GM19023 (cell line): ENCODE measurements around the gene HTT-AS.
"Not testable (repeated sequence)": the region's sequence is repeated elsewhere in the genome, so short reads cannot be mapped to it uniquely, and the experiment has no call there.

Experiments
- ATAC-seq: cut with Tn5 transposase; IDR thresholded peaks from one replicate; pipeline ENCODE4 v1.9.1; 2021; ENCODE audit warnings: mild to moderate bottlenecking, moderate library complexity; ENCODE audit not compliant: unreplicated experiment

The HTT-AS gene

DNA sequence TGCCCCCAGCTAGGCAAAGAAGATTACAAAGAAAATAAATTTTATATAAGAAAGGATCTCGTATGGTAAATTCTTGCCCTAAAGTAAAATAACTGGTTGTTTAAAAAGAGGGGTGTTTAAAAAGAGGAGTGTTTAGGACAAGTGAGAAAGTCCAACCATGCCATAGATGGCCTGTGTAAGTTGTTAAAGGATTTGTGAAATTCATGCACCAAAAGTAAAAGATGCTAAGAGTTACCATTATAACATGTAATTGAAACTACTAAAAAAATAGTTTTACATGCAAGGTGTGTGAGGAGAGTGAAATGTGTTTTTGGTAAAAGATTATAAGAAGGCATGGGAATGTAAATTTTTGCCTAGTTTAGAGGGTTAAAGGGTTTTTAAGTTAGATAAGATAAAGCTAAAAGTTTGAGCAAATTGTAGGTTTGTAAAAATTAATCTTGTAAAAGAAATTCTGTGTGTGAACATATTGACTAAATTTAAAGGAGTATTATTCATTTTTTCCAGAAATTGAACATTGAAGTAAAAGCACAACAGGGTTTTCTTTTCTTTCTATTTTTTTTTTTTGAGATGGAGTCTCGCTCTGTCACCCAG, 20.1 kb downstream of the HTT-AS start:
- ATAC-seq: no peak

DNA sequence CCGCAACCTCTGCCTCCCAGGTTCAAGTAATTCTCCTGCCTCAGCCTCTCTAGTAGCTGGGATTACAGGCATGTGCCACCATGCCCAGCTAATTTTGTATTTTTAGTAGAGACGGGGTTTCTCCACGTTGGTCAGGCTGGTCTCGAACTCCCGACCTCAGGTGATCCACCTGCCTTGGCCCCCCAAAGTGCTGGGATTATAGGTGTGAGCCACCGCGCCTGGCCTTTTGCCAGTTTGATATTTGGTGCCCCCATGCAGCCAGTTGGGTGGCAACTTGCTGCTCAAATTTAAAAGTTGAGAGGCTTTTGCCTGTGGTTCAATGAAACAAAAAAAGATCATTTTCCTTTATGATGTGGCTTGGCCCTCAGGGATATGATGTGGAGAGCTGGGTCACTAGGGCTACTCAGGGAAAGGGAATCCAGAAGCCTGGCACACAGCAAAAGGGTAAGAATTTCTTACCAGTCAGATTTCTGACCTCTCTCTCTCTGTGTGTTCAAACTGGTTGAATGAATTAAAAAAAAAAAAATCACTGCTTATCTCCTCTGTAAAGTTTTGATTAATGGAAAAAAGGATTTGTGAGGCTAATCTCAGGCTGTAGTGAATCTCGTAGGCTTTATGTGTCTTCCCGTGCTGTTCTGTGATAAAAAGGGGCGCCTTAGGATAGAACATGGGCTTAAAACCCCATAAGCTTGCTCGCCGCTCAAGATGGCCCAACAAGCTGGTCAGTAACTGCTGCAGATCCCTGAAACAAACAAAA, 23.0 kb downstream of the HTT-AS start:
- ATAC-seq: not testable (repeated sequence)

DNA sequence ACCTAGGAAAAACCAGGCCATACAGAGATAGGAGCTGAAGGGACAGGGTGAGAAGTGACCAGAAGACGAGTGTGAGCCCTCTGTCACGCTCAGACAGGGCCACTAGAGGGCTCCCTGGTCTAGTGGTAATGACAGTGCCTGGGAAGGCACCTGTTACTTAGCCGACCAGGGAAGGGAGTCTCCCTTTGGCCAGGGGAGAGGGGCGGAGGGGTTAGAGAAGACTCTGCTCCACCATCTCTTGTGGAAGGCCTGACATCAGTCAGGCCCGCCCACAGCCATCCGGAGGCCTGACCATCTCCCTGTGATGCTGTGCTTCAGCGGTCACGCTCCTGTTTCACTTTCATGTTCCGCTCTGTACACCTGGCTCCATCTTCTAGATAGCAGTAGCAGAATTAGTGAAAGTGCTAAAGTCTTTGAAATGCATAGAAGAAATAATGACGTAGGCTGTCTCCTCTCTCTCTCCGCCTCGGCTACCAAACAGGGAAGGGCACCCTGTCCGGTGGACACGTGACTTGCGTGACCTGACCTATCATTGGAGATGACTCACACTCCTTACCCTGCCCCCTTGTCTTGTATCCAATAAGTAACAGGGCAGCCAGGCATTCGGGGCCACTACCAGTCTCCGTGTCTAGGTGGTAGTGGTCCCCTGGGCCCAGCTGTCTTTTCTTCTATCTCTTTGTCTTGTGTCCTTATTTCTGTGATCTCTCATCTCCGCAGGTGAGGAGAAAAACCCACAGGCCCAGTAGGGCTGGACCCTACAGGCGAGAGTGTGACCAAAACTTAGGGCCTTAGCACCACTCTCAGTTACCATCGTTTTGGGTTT, 26.7 kb downstream of the HTT-AS start:
- peak; percentile 94 for ATAC-seq

DNA sequence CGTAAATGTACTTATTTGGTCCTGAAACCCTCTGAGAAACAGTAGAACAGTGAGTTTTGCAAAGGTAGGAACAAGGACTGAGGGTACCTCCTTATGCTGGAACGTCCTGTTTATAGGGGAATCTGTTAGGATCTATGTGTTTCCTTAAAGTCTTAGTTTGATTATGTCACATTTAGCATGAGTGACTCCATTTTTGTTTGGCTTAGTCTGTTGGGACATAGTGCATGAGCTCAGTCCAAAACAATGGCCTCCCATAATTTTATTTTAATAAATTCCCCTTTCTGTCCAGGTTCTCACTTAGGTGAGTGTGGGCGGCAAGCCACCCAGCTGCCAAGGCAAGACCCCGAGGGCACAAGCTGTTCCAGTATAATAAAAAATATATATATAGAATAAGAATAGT, 27.7 kb downstream of the HTT-AS start:
- ATAC-seq: no peak

DNA sequence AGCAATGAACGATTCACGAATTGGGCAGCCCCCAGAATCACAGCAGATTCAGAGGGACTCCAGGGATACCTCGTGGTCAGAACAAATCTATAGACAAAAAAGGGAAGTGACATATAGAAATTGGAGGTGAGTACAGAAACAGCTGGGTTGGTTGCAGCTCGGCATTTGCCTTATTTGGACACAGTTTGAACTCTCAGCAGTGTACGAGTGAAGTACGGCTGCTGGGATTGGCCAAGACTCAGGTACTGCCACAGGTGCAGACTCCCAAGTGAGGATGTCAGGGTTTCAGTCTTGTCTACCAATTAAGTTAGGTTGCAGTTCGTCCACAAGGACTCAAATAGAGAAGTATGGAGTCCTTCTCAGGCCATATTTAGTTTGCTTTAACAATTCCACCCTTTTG, 28.2 kb downstream of the HTT-AS start:
- no peak for ATAC-seq

DNA sequence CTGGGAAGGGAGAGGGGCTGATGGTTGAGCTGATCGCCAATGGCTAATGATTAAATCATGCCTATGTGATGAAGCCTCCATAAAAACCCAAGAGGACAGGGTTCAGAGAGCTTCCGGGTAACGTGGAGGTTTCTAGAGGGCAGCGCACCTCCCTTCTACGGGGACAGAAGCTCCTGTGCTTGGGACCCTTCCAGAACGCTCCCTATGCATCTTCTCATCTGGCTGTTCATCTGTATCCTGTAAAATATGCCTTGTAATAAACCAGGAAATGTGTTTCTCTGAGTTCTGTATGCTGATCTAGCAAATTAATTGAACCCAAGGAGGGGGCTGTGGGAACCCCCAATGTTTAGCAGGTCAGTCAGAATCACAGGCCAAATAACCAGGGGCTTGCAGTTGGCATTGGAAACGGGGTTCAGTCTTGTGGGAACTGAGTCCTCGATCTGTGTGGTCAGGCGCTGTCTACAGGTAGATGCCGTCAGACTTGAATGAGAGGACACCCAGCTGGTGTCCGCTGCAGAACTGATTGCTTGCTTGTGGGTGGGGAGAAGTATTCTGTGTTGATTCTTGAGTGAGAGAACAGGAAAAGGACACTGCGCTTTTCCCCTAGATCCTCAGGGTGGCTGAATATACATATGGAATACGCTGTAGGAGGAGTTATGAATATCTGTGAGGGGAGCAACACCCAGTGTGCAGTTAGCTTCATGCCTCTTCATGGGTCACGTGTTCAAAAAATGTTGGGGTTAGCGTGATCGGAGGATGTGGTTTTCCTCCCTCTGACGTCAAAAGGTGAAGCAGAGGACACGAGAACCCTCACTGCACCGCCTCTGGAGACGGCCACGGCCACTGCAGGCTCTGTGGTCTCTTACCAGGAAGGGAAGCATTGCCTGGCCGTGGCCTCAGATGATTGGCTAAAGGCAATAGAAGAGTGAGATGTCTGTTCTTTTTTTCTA, 29.2 kb downstream of the HTT-AS start:
- no peak for ATAC-seq

DNA sequence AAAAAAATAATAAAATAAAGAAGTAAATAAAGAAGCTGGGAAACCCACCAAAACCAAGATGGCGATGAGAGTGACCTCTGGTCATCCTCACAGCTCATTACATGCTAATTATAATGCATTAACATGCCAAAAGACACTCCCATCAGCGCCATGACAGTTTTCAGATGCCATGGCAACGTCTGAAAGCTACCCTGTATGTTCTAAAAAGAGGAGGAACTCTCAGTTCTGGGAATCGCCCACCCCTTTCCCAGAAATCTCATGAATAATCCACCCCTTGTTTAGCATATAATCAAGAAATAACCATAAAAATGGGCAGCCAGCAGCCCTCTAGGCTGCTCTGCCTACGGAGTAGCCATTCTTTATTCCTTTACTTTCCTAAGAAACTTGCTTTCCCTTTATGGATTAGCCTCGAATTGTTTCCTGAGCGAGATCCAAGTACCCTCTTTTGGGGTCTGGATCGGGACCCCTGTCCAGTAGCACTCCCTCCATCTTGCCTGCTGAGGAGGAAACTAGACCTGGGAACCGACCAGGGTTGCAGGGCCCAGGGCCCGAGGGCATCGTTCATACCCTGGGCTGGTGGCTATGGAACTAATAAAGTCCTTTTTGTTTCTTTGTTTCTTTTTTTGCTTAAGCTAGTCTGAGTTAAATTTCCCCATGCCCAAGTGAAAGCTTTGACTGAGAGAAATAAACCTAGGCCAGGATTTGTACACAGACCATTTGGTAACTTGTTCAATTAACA, 30.9 kb downstream of the HTT-AS start:
- ATAC-seq: no peak

DNA sequence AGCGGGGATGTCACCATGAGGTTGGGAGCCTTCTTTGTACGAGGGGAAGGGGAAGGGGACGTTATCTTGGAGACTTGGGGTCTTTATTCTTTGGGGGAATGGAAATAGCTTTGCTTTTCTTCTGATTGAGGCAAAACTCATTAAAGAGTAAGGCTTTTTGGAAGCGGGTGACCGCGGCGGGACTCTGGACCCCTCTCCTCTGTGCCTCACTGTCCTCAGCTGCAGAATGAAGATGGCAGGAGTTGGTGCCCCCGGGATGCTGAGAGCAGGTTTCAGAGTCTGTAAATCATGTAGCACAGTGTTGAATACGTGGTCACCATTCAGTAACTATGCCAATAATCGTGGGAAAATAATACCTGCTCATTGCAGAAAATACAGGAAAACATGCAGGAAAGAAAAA, 32.1 kb downstream of the HTT-AS start:
- no peak for ATAC-seq

DNA sequence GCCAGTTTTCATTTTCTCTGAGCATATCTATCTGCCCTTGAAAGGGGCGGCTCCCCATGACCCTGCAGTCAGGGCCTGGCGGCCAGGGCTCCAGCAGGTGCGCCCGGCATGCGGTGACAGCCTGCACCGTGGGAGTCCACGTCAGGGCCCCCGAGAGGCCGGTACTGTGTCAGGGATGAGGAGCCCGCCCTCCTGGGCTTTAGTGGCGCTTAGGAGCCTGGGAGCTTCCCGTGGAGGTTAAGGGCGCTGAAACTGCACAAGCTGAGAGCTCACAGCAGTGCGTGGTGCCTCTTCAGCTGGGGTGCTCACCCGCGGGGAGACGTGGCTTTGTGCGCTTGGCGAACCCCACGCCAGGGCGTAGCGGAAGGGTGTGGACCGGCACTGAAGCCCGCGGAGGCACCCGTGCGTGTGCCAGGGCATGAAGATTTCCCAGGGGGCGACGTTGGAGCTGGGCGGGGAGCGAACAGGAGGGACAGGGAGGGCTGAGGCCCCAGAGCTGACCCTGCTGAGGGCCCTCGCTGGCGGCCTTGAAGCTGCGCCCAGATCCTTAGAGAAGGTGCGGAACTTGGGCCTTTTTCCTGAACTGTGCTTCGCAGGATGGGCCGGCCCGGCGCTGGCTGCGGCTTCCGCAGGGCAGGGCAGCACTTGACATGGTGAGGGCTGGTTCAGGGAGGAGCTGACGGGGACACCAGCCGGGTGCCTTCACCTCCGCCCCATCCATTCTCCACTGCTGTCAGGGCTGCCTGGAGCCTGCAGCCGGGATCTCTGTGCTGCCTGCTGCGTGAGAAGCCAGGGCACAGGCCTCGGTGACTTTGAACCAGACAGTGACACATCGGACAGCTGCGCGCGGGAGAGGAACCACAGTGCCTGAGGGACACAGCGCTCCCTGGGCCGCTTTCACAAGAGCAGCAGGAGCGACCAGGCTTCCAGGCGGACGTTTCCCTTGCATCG, 32.9 kb downstream of the HTT-AS start:
- ATAC-seq: peak; percentile 40

DNA sequence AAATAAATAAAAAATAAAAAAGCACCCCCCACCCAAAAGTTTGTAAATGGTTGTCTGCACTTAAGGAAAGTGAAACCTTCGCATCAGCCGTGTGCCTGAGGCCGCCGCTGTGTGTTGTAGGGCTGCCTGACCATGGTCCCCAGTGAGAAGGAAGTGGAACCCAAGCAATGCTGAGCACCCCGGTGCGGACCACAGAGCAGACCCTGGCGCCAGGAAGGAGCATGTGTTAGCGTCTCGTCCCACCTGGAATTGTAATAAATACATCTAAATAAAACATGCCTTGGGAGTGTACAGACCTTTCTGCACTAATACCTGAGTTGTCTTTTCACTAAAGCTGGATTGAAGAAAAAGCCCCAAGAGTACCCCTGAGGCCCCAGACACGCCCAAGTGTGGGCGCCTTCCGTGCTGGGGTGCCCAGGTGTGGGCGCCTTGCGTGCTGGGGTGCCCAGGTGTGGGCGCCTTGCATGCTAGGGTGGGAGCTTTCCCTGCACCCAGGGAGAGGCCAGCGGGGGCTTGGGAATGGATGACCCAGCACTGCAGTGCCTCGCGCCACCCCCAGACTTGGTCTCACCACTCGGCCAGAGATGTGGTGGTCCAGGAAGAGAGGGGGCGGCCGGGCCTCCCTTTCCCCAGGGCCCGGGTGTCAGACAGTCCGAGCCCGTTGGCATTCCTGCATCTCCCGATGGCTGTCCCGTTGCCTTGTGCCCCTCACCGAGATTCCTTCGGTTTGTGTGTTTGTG, 33.7 kb downstream of the HTT-AS start:
- peak; percentile 31 for ATAC-seq

DNA sequence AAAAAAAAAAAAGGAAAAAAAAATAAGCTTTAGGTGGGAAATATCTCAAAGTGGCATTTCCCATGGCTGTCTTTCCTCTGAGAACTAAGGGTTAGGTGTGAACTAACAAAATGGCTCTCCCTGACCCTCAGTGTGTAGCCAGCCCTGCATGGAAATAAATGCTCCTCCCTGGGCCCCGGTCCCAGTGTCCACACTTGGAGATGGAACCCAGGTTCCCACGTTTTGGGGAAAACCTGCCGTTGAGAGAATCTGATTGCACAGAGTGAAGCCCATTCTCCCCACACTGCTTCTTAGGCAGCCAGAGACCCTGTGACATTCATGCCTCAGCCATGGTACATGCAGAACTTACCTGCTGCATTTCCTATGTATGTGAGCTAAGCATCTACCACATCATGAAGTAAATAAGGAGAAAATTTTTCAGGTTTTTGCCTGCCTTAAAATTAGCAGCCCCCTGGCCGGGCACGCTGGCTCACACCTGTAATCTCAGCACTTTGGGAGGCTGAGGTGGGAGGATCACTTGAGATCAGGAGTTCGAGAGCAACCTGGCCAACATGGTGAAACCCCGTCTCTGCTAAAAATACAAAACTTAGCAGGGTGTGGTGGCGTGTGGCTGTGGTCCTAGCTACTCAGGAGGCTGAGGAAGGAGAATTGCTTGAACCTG, 34.5 kb downstream of the HTT-AS start:
- no peak for ATAC-seq

DNA sequence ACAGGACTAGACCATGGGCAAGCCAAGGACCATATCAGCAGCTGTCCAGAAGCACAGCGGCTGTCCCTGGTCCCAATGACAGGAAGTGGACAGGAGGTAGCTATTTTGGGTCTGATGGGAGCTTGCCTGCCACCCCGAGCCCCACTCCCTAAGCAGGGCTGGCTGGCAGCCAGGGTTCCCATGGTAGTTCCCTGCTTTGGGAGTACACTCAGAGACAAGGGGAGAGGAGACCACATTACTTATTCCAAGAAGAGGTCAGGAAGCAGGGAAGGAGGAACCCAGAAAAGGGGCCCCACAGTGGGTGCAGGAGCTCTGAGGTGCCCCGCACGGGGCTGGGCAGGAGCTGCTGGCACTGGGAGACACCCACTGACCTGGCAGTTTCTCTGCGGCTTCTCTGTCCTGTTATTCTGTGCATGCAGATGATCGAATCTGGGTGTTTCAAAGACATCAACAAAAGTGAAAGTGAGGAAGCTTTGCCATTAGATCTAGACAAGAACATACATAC, 36.3 kb downstream of the HTT-AS start:
- ATAC-seq: no peak

DNA sequence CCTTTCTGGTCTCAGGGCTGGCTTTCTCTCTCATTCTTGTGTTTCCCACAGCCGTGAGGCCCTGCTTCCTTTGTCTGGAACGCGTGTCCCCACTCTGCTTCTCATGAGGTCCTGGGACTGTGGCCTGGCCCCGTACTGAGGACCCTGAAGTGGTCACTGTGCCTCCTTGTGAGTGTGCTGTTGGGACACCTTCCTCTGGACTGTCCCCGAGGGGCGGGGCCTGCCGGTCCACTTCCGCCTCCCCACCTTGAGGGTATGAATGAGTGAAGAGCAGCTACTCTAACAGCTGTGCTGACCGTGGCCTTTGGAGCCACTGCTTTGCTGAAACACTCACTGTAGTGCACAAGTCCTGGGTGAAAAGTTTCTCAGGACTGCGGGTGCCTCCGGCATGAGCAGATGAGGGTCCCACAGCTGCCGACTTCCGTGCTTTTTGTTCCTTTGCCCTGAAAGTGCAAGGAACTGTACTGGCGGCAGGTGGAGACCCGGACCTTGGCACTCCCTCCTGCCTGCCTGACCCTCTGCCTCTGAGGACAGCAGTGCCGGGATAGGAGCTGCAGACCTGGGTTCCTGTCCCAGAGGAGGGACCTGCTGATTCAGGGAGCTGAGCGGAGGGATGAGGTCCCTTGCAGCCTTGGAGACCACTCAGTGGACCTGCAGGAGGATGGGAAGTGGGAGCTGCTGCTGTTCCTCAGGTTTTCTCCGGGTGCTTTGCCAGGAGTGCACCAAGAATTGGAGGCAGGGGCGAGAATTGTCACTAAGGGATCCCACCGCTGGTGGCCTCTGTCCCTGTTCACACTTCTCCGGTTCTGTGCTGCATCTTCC, 38.0 kb downstream of the HTT-AS start:
- ATAC-seq: no peak

DNA sequence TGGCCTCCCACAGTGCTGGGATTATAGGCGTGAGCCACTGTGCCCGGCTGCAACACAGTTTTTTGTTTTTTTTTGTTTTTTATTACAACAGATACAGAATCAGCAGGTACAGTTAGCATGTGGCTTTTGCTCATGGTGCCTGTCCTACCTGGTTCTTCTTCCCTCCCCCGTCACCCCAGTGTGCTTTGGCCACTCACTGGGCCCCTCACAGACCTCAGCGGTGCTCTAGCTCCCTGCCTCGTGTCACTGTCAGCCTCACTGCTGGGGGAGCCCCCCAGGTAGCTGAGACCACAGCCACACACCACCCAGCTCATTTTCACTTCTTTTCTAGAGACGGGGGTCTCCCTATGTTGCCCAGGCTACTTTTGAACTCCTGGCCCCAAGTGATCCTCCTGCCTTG, 38.7 kb downstream of the HTT-AS start:
- ATAC-seq: no peak

DNA sequence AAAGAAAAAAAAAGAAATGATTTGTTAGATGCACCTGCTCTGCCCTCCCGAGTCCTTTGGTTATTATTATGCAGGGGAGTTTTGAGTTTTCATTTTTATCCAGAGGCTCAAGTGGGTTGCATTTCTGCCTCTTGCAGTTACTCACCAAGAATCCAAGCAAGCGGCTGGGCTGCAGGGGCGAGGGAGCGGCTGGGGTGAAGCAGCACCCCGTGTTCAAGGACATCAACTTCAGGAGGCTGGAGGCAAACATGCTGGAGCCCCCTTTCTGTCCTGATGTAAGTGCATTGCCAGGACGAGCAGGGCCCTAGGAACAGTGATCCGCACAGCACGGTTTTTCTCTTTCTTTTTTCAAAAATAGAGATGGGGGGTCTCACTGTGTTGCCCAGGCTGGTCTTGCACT, 39.1 kb downstream of the HTT-AS start:
- no peak for ATAC-seq

DNA sequence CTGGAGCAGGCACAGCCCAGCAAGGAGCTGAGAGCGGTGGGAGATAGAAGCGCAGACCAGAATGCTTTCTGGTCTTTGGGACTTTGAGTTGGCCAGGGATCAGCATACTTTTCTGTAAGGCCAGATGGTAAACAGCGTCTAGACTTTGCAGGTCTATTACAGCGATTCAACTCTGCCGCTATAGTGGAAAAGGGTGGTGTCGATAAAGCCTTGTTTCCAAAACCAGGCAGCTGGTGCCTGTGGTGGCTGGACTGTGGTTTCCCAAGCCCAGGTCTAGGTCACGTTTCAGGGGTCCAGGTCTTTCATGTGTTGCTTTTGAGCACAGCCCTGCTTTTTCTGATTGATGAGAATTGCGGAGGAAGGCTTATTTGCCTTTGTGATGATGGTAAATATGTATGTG, 40.1 kb downstream of the HTT-AS start:
- no peak for ATAC-seq
